ENCODE measurements around the gene CCDC74B.
"Not testable (repeated sequence)": the region's sequence is repeated elsewhere in the genome, so short reads cannot be mapped to it uniquely, and the experiment has no call there.

GRCh38 chr2:130188958-130189357 lies 44.0 kb upstream of the CCDC74B start:
- TF ChIP-seq, protein P1, sequence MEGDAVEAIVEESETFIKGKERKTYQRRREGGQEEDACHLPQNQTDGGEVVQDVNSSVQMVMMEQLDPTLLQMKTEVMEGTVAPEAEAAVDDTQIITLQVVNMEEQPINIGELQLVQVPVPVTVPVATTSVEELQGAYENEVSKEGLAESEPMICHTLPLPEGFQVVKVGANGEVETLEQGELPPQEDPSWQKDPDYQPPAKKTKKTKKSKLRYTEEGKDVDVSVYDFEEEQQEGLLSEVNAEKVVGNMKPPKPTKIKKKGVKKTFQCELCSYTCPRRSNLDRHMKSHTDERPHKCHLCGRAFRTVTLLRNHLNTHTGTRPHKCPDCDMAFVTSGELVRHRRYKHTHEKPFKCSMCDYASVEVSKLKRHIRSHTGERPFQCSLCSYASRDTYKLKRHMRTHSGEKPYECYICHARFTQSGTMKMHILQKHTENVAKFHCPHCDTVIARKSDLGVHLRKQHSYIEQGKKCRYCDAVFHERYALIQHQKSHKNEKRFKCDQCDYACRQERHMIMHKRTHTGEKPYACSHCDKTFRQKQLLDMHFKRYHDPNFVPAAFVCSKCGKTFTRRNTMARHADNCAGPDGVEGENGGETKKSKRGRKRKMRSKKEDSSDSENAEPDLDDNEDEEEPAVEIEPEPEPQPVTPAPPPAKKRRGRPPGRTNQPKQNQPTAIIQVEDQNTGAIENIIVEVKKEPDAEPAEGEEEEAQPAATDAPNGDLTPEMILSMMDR (IDR thresholded peaks at IDR 0.05) = not testable (repeated sequence)
- TF ChIP-seq POLR2A (IDR thresholded peaks at IDR 0.05) = not testable (repeated sequence)
